ENCODE measurements around the gene HOXB5.

The HOXB5 gene

DNA sequence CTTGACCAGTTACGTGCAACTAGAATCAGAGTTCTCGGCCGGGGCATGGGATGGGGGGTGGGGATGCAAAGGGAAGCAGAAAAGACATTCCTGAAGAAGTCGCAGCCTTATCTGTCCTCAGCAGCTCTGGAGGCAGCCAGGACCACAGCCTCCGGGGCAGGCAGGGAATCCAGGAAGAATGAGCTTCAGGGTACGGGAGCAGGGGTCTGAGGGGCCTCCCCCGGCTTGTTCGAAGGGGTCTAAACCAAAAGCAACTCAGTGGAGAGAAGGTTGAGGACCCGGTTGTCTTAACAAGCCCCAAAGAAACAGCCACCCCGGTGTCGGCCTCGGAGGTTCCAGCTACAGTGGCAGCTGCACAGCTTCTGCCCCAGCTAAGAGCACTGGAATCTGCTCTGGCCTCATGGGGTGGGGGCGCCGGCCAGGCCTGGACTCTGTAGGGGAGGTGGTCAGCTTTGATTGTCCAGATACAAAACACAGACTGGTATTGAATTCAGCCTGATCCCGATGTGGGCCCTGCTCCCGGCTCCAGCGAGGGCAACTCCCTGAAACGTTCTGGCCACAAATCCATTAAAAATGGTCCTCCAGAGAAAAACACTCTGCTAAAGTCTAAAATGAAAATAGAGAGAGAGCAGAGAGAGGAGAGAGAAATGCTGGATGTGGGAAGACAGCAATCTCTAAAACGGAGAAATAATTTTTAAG is 23.1 kb downstream of the HOXB5 start:
- no peak overlapping the region for H3K4me3 Mint-ChIP-seq
- H3K9me3 Mint-ChIP-seq, result no peaks in the 10 kb centered on the region
- H3K36me3 Mint-ChIP-seq, result no peaks in the 10 kb centered on the region
- no peaks in the 10 kb centered on the region for H3K4me1 Mint-ChIP-seq
- no peak for ATAC-seq
- H3K27me3 Mint-ChIP-seq, result peaks cover 9% of the 10 kb centered on the region
- H3K27ac Mint-ChIP-seq, result no peak overlapping the region

DNA sequence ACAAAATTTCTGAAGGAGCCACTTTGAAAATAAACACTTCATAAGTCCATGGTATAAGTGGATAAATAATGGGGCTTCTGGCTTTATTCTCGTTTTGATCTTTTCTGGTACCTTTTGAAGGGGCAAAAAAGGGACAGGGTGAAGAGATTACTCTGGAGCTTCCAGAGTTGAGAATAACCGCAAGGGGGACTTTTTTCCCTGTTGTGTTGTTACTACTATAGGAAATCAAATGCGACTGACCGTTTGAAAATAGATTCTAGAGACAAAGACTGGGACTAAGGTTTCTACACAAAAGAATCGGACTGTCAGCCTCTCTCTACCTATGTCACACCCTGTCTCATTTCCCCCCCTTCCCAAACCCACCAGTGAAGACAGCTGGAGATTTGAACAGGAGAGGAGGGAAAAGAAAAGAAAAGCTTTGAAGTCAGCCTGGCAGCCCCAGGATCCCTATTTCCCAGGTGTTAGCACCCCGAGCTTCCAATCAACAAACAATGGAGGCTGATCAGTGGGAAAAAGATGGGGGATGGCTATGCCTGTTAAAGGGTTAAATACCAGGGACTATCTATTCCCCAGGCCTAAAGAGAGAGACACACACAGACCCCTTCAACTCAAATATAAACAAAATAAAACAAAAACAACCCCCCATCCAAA is 23.8 kb downstream of the HOXB5 start:
- Mint-ChIP-seq H3K27me3 (peaks cover 8% of the 10 kb centered on the region), H3K4me3 (no peak overlapping the region), H3K27ac (no peak overlapping the region), H3K4me1 (no peaks in the 10 kb centered on the region), H3K36me3 (no peaks in the 10 kb centered on the region), H3K9me3 (no peaks in the 10 kb centered on the region)
- ATAC-seq, result no peak

DNA sequence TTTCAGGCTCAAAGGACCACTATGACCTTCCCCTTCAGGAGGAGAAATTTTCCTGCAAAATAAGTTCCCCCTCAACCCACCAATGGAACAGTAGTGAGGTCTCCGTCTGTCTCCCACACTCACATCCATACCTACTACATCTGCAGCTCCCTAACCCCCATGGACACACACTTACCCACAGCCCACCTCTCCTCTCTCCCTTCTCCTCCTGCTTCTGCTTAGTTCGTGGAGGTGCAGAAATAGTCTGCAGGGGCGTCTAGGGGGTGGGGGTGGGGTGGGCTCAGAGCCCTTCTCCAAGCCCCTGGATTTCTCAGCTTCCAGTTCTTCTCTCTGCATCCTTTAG is 24.4 kb downstream of the HOXB5 start:
- no peaks in the 10 kb centered on the region for H3K9me3 Mint-ChIP-seq
- peaks cover 2% of the 10 kb centered on the region for H3K27me3 Mint-ChIP-seq

DNA sequence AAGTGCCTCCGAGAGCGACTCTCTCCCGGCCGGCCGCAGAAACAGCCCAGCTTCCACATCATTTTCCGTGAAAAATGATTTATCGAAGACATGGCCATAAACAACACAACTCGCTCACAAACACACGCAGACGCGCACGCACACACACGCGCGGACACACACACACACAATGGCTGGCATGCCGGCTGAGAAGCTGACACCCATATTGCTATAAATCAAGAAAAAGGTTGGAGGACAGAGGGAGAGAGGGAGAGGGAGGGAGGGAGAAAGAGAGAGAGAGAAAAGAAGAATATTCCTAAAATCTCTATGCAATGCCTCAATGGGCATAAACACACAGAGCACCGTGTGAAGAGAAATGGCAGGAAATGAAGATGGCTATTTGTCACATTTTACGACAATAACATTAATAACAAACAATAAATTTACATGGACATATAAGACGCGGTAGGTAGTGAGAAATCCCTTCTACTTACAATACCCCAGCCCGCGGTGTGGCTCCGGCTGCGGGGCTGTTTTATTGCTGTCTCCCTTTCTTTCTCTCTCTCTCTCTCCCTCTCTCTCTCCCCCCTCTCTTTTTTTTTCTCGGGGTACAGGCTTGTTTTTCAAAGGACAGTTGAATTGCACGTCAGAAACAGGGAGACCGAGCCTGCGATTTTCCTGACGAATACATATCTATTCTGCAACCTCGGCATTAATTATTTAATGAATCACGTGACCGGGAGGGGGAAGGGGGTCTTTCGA is 24.9 kb downstream of the HOXB5 start:
- H3K4me3 Mint-ChIP-seq, result no peak overlapping the region
- no peak for ATAC-seq

More for the DNA sequence above, 24.4 kb downstream of the HOXB5 start:
- H3K4me3 Mint-ChIP-seq, result no peak overlapping the region
- no peaks in the 10 kb centered on the region for H3K4me1 Mint-ChIP-seq
- H3K27ac Mint-ChIP-seq, result no peak overlapping the region
- H3K36me3 Mint-ChIP-seq, result no peaks in the 10 kb centered on the region
- no peak for ATAC-seq

DNA sequence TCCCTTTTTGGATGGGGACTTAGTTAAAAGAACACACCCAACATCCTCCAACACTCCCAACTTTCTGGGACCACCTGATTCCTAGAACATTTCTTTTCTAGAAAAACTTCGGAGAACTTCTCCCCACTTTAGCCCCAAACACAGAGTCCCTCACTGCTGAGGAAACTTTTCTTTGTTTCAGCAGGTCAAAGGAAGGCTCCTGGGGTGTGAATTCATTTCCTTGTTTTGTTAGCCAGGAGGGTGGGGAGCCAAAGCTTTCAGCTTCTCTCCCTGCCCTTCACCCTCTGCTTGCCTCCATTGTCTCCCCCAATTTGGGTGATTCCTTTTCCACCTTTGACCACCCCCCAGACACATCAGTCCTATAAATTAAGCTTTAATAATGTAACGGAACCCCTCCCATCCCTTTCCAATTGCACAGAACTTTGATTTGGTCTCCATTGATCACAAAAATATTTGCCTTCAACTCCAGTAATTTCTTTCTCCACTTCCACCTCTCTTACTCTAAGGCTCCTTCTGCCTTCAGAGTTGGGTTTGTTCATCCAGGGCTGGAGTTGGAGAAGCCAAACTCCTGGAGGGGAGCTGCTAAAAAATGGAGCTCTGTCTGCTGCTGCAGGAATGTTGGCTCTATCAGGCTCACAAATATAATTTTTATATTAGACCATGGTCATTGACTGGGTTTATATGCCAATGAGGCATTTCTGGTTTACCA is 25.8 kb downstream of the HOXB5 start:
- no peaks in the 10 kb centered on the region for H3K9me3 Mint-ChIP-seq
- no peaks in the 10 kb centered on the region for H3K4me1 Mint-ChIP-seq
- H3K27ac Mint-ChIP-seq, result no peak overlapping the region
- H3K4me3 Mint-ChIP-seq, result no peak overlapping the region
- H3K36me3 Mint-ChIP-seq, result no peaks in the 10 kb centered on the region
- no peak for ATAC-seq
- H3K27me3 Mint-ChIP-seq, result peaks cover 9% of the 10 kb centered on the region

More for the DNA sequence above, 24.9 kb downstream of the HOXB5 start:
- peaks cover 4% of the 10 kb centered on the region for H3K27me3 Mint-ChIP-seq
- no peak overlapping the region for H3K27ac Mint-ChIP-seq
- H3K9me3 Mint-ChIP-seq, result no peaks in the 10 kb centered on the region
- H3K4me1 Mint-ChIP-seq, result no peaks in the 10 kb centered on the region
- no peaks in the 10 kb centered on the region for H3K36me3 Mint-ChIP-seq

DNA sequence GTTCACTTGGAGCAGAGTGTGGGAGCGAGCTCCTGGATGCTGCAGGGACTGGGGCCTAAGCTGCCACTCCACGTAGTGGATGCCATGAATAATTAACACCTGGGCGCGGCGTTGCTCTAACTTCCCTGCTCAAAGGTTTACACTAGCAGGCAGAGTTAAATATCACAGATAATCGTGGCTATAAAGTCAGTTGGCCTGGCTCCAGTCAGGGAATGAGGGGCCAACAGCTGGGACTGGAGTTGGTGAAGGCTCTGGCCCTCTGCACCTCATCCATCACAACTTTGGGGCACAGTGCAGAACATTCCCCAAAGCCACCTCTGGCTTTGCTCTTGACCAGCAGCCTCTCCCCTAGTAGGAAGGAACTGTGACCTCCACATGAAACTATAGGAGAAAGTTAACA is 26.4 kb downstream of the HOXB5 start:
- Mint-ChIP-seq H3K27me3 (peaks cover 9% of the 10 kb centered on the region), H3K36me3 (no peaks in the 10 kb centered on the region), H3K4me3 (no peak overlapping the region), H3K4me1 (no peaks in the 10 kb centered on the region), H3K27ac (no peak overlapping the region), H3K9me3 (no peaks in the 10 kb centered on the region)
- no peak for ATAC-seq

DNA sequence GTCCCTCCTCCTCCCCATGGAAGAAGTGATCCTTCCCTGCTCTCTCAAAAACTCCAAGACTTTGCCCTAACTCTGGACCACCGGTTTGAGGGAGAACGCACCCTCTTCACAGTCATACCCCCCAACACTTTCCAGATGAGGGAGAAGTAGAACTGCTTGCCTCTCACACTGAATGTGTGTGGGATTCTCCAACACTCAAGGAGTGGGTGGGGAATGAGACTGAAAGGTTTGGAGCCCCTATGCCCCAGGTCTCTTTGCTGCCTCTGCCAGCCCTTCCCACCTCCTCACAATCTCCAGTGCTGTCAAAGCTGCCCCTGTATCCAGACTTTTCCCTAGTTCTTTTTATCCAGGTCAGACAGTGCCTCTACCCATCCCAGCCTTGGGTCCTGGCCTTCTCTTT is 26.9 kb downstream of the HOXB5 start:
- Mint-ChIP-seq H3K27me3 (peaks cover 9% of the 10 kb centered on the region), H3K27ac (no peak overlapping the region), H3K4me1 (no peaks in the 10 kb centered on the region), H3K4me3 (no peak overlapping the region), H3K9me3 (no peaks in the 10 kb centered on the region), H3K36me3 (no peaks in the 10 kb centered on the region)
- ATAC-seq, result no peak

DNA sequence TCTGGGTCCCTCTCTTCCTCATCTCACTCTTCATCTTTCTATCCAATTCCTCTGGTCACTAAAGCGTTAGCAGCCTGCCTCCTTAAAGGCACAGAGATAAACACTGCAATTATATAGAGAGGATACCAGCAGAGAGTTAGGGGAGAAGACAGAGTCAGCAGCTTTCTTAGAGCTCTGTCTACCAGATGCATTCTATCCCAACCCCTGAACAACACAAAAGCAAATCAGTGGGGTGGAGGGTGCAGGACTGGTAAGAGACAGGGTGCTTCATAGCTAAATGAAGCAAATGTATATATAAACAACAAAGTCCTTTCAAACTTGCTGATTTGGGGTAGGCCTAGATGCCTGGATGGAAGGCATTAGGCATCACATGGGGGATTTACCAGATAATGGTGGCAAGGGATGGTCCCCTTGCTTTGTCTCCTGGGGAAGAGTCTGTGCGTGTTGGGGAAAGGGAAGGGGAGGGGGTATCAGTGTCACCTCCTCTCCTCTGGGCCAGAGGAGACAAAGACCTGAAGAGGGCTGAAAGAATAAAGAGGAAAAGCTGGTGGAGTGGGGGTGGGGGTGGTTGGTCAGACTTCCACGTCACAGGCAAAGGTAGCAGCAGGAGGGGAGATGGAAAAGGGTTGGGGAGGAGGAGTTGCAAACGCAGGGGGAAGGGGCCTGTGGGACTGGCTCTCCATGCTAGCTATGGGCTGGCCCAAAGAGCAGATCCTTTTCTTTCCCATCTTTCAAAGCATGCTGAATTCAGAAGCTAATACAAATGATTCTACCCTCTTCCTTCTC is 27.5 kb downstream of the HOXB5 start:
- no peak for ATAC-seq
- no peak overlapping the region for H3K4me3 Mint-ChIP-seq
- no peaks in the 10 kb centered on the region for H3K4me1 Mint-ChIP-seq
- no peak overlapping the region for H3K27ac Mint-ChIP-seq
- H3K36me3 Mint-ChIP-seq, result no peaks in the 10 kb centered on the region
- peaks cover 9% of the 10 kb centered on the region for H3K27me3 Mint-ChIP-seq
- no peaks in the 10 kb centered on the region for H3K9me3 Mint-ChIP-seq

DNA sequence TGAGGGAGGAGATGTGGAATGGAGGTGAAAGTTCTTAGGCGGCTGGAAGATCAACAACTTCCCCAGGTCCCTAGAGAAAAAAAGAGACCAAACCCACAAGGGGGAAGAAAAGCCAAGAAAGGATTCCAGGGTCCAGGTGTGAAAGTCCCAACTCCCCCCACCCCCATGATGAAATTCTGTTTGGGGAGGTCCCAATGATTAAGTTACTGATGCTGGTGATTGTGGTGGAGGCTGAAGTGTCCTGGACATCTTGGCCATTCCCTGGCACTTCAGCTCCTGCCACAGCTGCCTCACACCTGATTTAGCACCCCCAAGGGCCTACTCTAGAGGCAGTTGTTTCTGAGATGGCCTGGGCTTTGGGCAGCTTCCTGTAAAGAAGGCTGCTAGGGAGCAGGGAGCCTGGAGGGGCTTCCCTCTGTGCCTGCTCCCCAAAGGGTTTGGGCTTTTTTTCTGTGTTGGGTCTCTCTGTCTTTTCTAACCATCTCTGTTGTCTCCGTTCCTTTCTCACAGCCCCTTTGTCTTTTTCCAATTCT is 28.5 kb downstream of the HOXB5 start:
- peaks cover 15% of the 10 kb centered on the region for H3K27me3 Mint-ChIP-seq
- H3K27ac Mint-ChIP-seq, result no peak overlapping the region
- no peaks in the 10 kb centered on the region for H3K36me3 Mint-ChIP-seq
- H3K4me3 Mint-ChIP-seq, result no peak overlapping the region
- H3K9me3 Mint-ChIP-seq, result no peaks in the 10 kb centered on the region
- no peak for ATAC-seq
- no peaks in the 10 kb centered on the region for H3K4me1 Mint-ChIP-seq

DNA sequence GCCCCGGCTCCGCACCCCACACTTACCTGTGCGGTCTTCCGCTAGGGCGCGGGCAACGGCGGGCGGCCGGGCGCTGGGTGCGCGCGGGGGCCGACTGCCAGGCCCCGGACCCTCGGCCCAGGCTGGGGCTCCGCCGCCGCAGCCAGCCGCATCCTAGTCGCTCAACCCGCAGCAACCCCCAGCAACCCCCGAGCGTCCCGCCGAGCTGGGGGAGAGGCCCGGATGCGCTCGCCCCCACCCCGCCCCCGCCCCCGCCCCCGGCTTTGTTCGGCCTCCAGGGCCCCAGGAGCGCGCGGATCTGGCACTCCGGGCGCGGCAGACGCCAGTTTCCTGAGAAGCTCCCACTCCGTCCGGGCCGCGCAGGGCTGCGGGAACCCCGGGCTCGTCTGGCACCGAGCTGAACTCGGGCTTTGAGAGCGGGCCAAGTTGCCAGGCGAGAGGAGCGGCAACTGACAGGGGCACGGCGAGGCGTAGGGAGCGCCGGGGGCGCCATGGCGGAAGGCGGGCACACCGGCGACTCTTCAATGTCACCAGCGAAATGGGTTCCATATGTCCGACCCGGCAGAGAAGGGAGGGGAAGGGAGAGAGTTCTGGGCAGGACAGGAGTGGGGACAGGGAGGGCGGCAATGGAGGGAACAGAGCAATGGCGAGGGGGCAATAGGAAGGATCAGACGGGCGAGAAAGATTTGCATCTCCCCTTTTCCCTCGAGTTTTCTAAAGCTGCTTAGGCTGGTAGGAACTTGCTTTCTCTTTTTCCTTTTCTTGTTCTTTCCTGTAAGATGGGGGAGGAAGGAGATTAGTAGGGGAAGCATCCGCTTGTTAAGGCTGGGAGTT is 29.2 kb downstream of the HOXB5 start:
- H3K4me1 Mint-ChIP-seq, result no peaks in the 10 kb centered on the region
- H3K36me3 Mint-ChIP-seq, result no peaks in the 10 kb centered on the region
- peaks cover 22% of the 10 kb centered on the region for H3K27me3 Mint-ChIP-seq
- H3K9me3 Mint-ChIP-seq, result no peaks in the 10 kb centered on the region
- peak; percentile 51 for ATAC-seq
- no peak overlapping the region for H3K4me3 Mint-ChIP-seq
- H3K27ac Mint-ChIP-seq, result no peak overlapping the region

DNA sequence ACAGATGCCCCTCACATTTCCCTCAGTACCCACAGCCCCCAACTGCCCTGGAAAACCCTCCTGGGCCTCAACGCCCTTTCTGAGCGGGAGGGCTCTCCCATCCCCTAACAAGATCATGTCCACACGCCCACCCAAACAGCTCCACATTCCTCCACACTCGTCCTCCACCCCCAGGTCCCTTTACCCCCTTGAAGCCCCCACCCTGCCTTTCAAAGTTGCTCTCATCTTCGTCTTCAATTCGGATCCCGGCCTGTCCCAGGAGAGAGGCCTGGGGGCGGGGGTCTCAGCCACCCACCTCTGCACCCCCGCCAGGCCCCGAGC is 29.8 kb downstream of the HOXB5 start:
- no peak for ATAC-seq
- Mint-ChIP-seq H3K27ac (no peak overlapping the region), H3K36me3 (no peaks in the 10 kb centered on the region), H3K4me3 (no peak overlapping the region), H3K9me3 (no peaks in the 10 kb centered on the region), H3K4me1 (no peaks in the 10 kb centered on the region), H3K27me3 (peaks cover 28% of the 10 kb centered on the region)

DNA sequence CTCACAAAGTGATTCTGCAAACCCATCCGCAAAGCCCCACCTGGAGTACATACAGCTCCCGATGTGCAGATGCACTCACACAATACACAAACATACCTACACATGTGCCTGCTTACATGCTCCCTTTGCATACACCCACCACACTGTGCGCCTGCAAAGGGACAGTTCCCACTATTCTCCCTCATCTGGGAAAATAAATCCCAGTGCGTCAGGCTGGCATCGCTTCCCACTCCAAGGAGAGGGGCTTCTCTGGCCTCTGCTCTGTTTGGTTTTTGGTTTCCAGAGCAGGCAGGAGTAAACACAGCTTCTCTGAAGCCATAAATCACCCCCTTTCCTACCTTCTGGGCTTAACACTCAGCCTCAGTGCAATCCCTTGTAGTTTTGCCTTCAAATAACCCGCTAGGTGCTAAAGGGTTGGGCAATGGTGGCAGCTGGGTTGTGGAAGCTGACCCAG is 30.2 kb downstream of the HOXB5 start:
- no peaks in the 10 kb centered on the region for H3K36me3 Mint-ChIP-seq
- no peak overlapping the region for H3K4me3 Mint-ChIP-seq
- H3K27ac Mint-ChIP-seq, result no peak overlapping the region
- no peaks in the 10 kb centered on the region for H3K9me3 Mint-ChIP-seq
- no peak for ATAC-seq
- H3K27me3 Mint-ChIP-seq, result peaks cover 32% of the 10 kb centered on the region
- H3K4me1 Mint-ChIP-seq, result no peaks in the 10 kb centered on the region

DNA sequence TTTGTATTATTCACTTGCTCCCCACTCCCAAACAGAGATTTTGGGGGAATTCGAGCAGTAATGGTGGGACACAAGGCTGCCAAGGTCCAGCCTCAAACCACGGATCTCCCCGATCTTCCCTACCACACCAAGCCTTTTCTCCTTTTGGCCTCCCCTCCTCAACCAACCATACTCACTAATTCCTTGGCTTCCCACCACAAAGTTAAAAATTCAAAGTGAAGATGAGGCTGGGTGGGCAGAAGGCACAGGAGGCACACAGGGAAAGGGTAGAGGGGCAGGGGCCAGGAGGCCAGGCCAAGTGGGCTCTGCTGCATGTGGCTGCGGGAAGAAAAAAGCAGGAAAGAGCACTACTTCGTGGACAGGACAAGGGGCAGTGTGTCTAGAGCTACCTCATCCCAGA is 30.6 kb downstream of the HOXB5 start:
- H3K27me3 Mint-ChIP-seq, result peaks cover 37% of the 10 kb centered on the region
- H3K4me1 Mint-ChIP-seq, result no peaks in the 10 kb centered on the region
- H3K36me3 Mint-ChIP-seq, result no peaks in the 10 kb centered on the region
- H3K4me3 Mint-ChIP-seq, result no peak overlapping the region
- H3K9me3 Mint-ChIP-seq, result no peaks in the 10 kb centered on the region
- no peak for ATAC-seq
- H3K27ac Mint-ChIP-seq, result no peak overlapping the region

Data from stimulated activated memory B cell treated with anti-CD40 and anti-IgM and Interleukin-4, amounts not matched to agents 10 μg/mL and 1 μg/mL and 100 μg/mL, for 72 hours (primary cell).